ENCODE measurements around the gene HOXA6.
A peak's percentile ranks its signal among the peaks of the same experiment; 100 is the strongest.

Gene HOXA6

GRCh38 chr7:27184337-27185012 is 36.9 kb upstream of the HOXA6 start:
- no peak for DNase-seq (ENCODE audit: low read depth)

- DNase-seq (ENCODE audit: low read depth): no peak
These were observed 36.2 kb upstream of the HOXA6 start for GRCh38 chr7:27183682-27184336.

GRCh38 chr7:27182861-27183681 is 35.5 kb upstream of the HOXA6 start:
- no peak for DNase-seq (ENCODE audit: low read depth)

- DNase-seq (ENCODE audit: low read depth): no peak
These were observed 34.8 kb upstream of the HOXA6 start for GRCh38 chr7:27182285-27182841.

GRCh38 chr7:27181795-27182275 is 34.3 kb upstream of the HOXA6 start:
- DNase-seq (ENCODE audit: low read depth): no peak

- DNase-seq (ENCODE audit: low read depth): no peak
These were observed 33.2 kb upstream of the HOXA6 start for GRCh38 chr7:27180431-27181420.

- DNase-seq (ENCODE audit: low read depth): peak; percentile 48
These were observed 32.2 kb upstream of the HOXA6 start for GRCh38 chr7:27179503-27180430.

GRCh38 chr7:27179030-27179429 is 31.5 kb upstream of the HOXA6 start:
- DNase-seq (ENCODE audit: low read depth): no peak

- DNase-seq (ENCODE audit: low read depth): no peak
These were observed 30.8 kb upstream of the HOXA6 start for GRCh38 chr7:27178366-27178765.

GRCh38 chr7:27177795-27178320 is 30.3 kb upstream of the HOXA6 start:
- no peak for DNase-seq (ENCODE audit: low read depth)

- no peak for DNase-seq (ENCODE audit: low read depth)
These were observed 29.6 kb upstream of the HOXA6 start for GRCh38 chr7:27176962-27177794.

- no peak for DNase-seq (ENCODE audit: low read depth)
These were observed 28.9 kb upstream of the HOXA6 start for GRCh38 chr7:27176524-27176845.

GRCh38 chr7:27175626-27176523 is 28.3 kb upstream of the HOXA6 start:
- DNase-seq (ENCODE audit: low read depth): no peak

- DNase-seq (ENCODE audit: low read depth): no peak
These were observed 27.5 kb upstream of the HOXA6 start for GRCh38 chr7:27174874-27175625.

- no peak for DNase-seq (ENCODE audit: low read depth)
These were observed 26.6 kb upstream of the HOXA6 start, which contains the start of gene HOXA10 for GRCh38 chr7:27173956-27174873. HOXA10 (minus strand) TSS chr7:27174320; CDS start chr7:27174306, 14 bp downstream.

GRCh38 chr7:27173511-27173955 is 26.0 kb upstream of the HOXA6 start:
- no peak for DNase-seq (ENCODE audit: low read depth)
